Hematopoietic multipotent progenitor cell treated with erythropoietin and hydrocortisone succinate and interleukin-3 and kit ligand, for 15 days (in vitro differentiated cells): ENCODE measurements around the gene MAPT.
A peak's percentile ranks its signal among the peaks of the same experiment; 100 is the strongest.
"Not testable (repeated sequence)": the region's sequence is repeated elsewhere in the genome, so short reads cannot be mapped to it uniquely, and the experiment has no call there.

Experiments
- DNase-seq: peaks from one replicate; pipeline ENCODE4 v3.0.0-alpha.2; 2015; ENCODE audit warnings: low spot score

Gene MAPT

GRCh38 chr17:45900723-45901415 is 6.5 kb downstream of the MAPT start:
- no peak for DNase-seq

- no peak for DNase-seq
These were observed 8.6 kb downstream of the MAPT start for GRCh38 chr17:45902892-45903346.

- no peak for DNase-seq
These were observed 10.5 kb downstream of the MAPT start for GRCh38 chr17:45904866-45905265.

GRCh38 chr17:45905814-45906213 is 11.5 kb downstream of the MAPT start:
- no peak for DNase-seq

- DNase-seq = no peak
These were observed 11.9 kb downstream of the MAPT start for GRCh38 chr17:45906237-45906636.

GRCh38 chr17:45906927-45907622 is 12.7 kb downstream of the MAPT start:
- no peak for DNase-seq

GRCh38 chr17:45907750-45908395 is 13.5 kb downstream of the MAPT start:
- no peak for DNase-seq

GRCh38 chr17:45908460-45908859 is 14.1 kb downstream of the MAPT start:
- no peak for DNase-seq

- no peak for DNase-seq
These were observed 14.6 kb downstream of the MAPT start for GRCh38 chr17:45908935-45909334.

GRCh38 chr17:45910667-45911066 is 16.3 kb downstream of the MAPT start:
- no peak for DNase-seq

GRCh38 chr17:45912319-45912718 is 18.0 kb downstream of the MAPT start:
- no peak for DNase-seq

- DNase-seq = not testable (repeated sequence)
These were observed 18.7 kb downstream of the MAPT start for GRCh38 chr17:45913030-45913429.

GRCh38 chr17:45914047-45914717 is 19.8 kb downstream of the MAPT start:
- peak; percentile 7 for DNase-seq

- DNase-seq = no peak
These were observed 20.9 kb downstream of the MAPT start for GRCh38 chr17:45915263-45915662.

- no peak for DNase-seq
These were observed 22.7 kb downstream of the MAPT start for GRCh38 chr17:45917081-45917480.

- no peak for DNase-seq
These were observed 23.9 kb downstream of the MAPT start for GRCh38 chr17:45918241-45918745.

- no peak for DNase-seq
These were observed 24.8 kb downstream of the MAPT start for GRCh38 chr17:45919136-45919535.

GRCh38 chr17:45920083-45920482 is 25.7 kb downstream of the MAPT start:
- no peak for DNase-seq

GRCh38 chr17:45923511-45924268 is 29.3 kb downstream of the MAPT start:
- no peak for DNase-seq

GRCh38 chr17:45924332-45924820 is 30.0 kb downstream of the MAPT start:
- no peak for DNase-seq

- DNase-seq = no peak
These were observed 31.0 kb downstream of the MAPT start for GRCh38 chr17:45925311-45925710.
